ENCODE results near the gene EXT2. TPM values are rescaled to one million over a fixed set of nuclear protein-coding genes. Genes with fewer than 3 reads are reported as not detected.

Gene EXT2
- total RNA-seq: 10 to 100 TPM; 24.3 to 41.9 (median 31.9) TPM
- 10 to 100 TPM; 12.6 to 37.8 TPM for polyA plus RNA-seq
- long read RNA-seq, donor 1, transcript EXT2-210 (14 exons, 3,136 nt): major isoform, 50 of 74 reads
- long read RNA-seq, donor 1, partial matches to known transcripts: 14 of 74 reads
- long read RNA-seq, donor 1, other reads (novel, unspliced or antisense): 10 of 74 reads
- long read RNA-seq, donor 2, transcript EXT2-210 (14 exons, 3,136 nt): major isoform, 134 of 168 reads
- long read RNA-seq, donor 2, partial matches to known transcripts: 18 of 168 reads
- long read RNA-seq, donor 2, other reads (novel, unspliced or antisense): 16 of 168 reads
- long read RNA-seq, donor 3, transcript EXT2-210 (14 exons, 3,136 nt): major isoform, 42 of 58 reads
- long read RNA-seq, donor 3, partial matches to known transcripts: 13 of 58 reads
- long read RNA-seq, donor 3, other reads (novel, unspliced or antisense): 3 of 58 reads

GRCh38 chr11:44095506-44096359 is at the start of gene EXT2:
TSS of gene EXT2 (plus strand) at chr11:44095678. CDS start at chr11:44107713, 12,035 bp downstream.
- H3K4me1 ChIP-seq: peaks cover 0 to 29% (median 22%) of the 10 kb centered on the region in 12 donors
- WGBS, 4 donors: 0 to 1% (median 1%) methylated on average over 30 to 83 of the region's 83 CpGs

DNA sequence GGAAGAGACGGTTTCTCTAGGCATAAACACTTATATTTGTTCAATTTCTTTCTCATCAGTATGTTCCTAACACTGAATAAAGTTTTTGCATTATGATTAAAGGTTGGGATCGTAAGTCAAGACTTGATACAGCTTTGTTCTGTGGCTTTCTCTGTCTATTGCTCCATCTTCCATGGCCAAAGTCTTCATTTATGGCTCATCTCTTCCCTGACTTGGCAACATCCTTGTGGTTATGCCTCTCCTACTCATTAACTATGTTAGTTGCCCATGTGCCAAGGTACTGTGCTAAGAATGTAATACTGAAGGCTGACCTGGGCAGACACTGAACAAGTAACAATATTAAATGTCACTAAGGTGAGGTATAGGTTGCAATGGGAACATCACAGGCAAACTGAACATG is 49.3 kb upstream of the EXT2 start:
- ATAC-seq (no peak), DNase-seq (no peak)
- H3K27me3 ChIP-seq: no peaks in the 10 kb centered on the region
- peaks cover 0 to 8% (median 4%) of the 10 kb centered on the region in 12 donors for H3K9me3 ChIP-seq
- no peaks in the 10 kb centered on the region for H3K36me3 ChIP-seq
- H3K27ac ChIP-seq: no peak overlapping the region
- H3K4me1 ChIP-seq: no peaks in the 10 kb centered on the region
- intact Hi-C loops (cut with DNase I): loop anchor here in 1 of 10 donors (10.0 kb wide), 1 partner anchor 59 kb away; no protein-coding TSS in a partner anchor
- WGBS, 4 donors: 88 to 96% (median 90%) methylated on average over 2 of the region's 2 CpGs
- no peak overlapping the region for H3K4me3 ChIP-seq
- TF ChIP-seq POLR2A (IDR thresholded peaks at IDR 0.05) (no peak), CTCF (IDR thresholded peaks at IDR 0.05) (no peak)

More at GRCh38 chr11:44095506-44096359, at the start of gene EXT2:
- intact Hi-C loops (cut with DNase I): loop anchor here in 7 of 10 donors (2.0 to 10.0 kb wide), 4 partner anchors 439 to 519 kb away; no protein-coding TSS in a partner anchor
- H3K27ac ChIP-seq: peak within 1 kb of the TSS; percentile 62 to 95 (median 84)
- no peaks in the 10 kb centered on the region for H3K36me3 ChIP-seq
- DNase-seq (peak; percentile 88 to 96 (median 92)), ATAC-seq (peak; percentile 94 to 98 (median 97))
- TF ChIP-seq CTCF (IDR thresholded peaks at IDR 0.05) (peak; percentile 78 to 96 (median 92)), POLR2A (IDR thresholded peaks at IDR 0.05) (peak in 1 of 2 donors; percentile 66)
- no peaks in the 10 kb centered on the region for H3K27me3 ChIP-seq
- H3K9me3 ChIP-seq: no peaks in the 10 kb centered on the region
- H3K4me3 ChIP-seq: peak within 1 kb of the TSS; percentile 70 to 99 (median 90)

DNA sequence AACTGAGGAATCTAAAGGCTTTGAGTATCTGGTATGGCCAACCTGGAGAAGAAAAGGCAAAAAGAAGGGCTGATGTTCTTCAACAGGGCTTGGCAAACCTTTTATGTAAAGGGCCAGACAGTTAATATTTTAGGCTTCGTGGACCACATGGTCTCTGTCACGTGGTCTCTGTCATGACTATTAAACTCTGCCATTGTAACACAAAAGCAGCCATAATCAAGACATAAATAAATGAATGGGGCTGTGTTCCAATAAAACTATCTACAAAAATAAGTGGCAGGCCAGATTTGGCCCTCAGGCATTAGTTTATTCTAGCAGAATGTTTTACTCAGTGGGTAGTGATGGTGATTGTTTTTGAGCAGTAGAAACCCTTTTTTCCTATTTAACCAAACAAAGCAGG is 48.2 kb upstream of the EXT2 start:
- WGBS, 4 donors: 75 to 89% (median 80%) methylated on average over 2 of the region's 2 CpGs
- Histone ChIP-seq H3K27me3 (no peaks in the 10 kb centered on the region), H3K27ac (no peak overlapping the region), H3K4me3 (no peak overlapping the region), H3K9me3 (no peaks in the 10 kb centered on the region), H3K36me3 (no peaks in the 10 kb centered on the region), H3K4me1 (no peaks in the 10 kb centered on the region)
- DNase-seq (no peak), ATAC-seq (no peak)
- TF ChIP-seq POLR2A (IDR thresholded peaks at IDR 0.05) (no peak), CTCF (IDR thresholded peaks at IDR 0.05) (no peak)
- intact Hi-C loops (cut with DNase I): loop anchor here in 1 of 10 donors (10.0 kb wide), 1 partner anchor 58 kb away; no protein-coding TSS in a partner anchor
